Measurements from ENCODE around the gene KREMEN2.
"Not testable (repeated sequence)": the region's sequence is repeated elsewhere in the genome, so short reads cannot be mapped to it uniquely, and the experiment has no call there.

KREMEN2 gene

DNA sequence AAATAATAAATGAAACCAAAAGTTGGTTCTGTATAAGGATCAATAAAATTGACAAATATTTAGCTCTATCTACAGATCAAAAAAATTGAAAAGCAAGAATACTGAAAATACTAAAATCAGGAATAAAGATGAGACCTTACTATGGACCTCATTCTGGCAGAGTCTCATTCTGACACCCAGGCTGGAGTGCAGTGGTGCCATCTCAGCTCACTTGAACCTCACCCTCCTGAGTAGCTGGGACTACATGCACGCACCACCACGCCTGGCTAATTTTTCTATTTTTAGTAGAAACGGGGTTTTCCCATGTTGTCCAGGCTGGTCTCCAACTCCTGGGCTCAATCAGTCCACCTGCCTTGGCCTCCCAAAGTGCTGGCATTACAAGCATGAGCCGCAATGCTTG lies 22.0 kb upstream of the KREMEN2 start:
- no peak for DNase-seq

DNA sequence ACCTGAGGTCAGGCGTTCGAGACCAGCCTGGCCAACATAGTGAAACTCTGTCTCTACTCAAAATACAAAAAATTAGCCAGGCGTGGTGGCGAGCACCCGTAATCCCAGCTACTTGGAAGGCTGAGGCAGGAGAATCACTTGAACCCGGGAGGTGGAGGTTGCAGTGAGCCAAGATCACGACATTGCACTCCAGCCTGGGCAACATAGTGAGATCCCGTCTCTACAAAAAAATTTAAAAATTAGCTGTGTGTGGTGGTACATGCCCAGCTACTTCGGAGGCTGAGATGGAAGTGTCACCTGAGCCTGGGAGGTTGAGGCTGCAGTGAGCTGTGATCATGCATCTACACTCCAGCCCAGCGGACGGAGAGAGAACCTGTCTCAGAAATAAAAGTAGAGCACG lies 20.4 kb upstream of the KREMEN2 start:
- not testable (repeated sequence) for DNase-seq

DNA sequence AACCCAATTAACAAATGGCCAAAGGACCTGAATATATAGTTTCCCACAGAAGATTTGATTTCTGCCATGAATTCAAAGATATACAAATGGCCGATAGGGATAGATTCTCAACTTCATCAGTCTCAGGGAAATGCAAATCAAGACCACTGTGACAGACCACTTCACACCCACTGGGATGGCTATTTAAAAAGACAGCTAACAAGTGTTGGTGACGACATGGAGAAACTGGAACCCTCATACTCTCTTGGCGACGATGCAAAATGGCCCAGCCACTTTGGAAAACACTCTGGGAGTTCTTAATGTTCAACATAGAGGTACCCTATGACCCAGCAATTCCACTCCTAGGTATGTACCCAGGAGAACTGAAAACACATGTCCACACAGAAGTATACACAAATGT lies 17.4 kb upstream of the KREMEN2 start:
- DNase-seq = no peak

DNA sequence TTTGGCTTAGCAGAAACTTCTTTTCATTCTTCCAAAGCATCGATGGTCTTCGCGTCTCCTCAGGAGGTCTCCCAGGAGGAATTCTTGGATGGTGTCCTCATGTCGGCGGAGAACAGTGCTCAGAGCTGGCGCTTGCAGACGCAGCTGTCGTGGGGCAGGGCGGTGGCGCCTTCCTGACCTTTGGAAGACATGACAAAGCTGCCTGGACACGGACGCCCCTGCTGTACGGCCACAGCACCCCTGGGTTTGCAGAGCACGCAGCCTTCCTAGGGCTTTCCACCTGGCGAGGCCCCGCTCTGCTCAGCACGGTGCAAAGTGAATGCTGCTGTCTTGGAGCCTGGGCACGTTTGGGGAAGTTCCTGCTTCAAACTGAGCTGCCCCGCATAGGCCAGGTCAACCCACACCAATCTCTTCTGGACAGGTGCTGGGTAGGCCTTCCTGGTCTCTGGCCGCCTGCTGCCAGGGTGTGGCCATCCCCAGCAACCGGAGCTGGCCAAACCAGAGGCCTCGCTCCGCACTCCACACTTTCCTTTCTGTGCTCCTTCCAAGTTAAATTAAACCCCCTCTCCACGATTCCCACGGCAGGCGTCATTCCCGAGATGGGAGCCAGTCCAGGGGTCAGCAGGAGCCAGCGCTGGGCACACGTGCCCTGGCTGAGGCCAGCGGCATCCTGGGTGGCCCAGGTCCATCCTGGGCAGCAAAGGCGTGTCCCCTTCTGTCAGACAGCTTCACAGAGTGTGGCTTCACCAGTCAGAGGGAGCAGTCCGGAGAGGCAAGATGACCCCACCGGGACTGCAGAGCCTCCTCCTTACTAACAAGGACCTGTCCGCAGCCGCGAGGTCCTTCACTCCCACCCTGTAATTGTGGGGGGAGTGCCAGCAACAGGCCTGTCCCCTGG lies 15.0 kb upstream of the KREMEN2 start:
- DNase-seq = no peak

DNA sequence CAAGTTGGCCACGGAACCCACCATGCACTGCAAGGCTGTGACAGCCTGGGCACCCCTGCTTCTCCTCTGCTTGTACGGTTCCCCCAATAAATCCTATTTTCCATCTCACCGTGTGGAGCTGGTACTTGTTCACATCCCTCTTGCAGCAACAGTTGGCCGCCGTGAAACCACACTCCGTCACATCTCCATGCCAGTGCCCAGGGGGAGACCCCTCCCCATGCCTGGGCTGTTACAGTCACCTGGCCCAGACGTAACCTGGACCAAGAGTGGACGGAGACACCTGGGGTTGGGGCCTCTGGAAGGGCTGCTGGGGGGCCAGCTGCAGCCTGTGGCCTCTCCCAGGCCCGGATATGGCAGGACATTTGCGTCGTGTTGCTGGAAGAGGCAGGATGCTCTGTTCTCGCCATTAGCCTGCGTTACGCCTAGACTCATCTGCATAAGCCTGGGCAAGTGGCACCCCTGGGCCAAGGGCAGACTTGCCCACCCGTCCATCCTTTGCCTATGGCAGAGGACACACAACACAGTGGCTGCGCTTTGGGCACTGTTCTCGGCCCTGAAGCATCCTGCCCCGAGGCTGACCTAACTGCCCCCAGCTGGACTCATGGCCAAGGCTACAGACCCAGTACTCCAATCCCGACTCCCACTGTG lies 14.2 kb upstream of the KREMEN2 start:
- DNase-seq = no peak

DNA sequence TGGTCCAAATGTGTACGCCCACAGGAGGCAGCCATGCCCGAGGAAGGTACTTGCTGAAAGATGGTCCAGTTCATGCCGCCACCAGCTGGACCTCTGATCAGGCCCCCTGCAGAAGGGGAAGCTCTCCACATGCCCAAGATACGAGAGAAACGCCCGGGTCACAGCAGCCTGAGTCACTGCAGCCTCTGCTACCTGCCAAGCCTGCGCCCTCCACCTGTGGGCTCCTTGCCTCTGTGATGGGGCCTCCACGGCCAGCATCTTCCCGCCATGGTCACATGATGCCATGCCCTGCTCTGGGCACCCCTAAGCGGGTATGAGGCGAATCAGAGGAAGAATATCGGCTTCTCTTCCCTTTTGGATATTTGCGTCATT lies 13.7 kb upstream of the KREMEN2 start:
- DNase-seq = no peak

DNA sequence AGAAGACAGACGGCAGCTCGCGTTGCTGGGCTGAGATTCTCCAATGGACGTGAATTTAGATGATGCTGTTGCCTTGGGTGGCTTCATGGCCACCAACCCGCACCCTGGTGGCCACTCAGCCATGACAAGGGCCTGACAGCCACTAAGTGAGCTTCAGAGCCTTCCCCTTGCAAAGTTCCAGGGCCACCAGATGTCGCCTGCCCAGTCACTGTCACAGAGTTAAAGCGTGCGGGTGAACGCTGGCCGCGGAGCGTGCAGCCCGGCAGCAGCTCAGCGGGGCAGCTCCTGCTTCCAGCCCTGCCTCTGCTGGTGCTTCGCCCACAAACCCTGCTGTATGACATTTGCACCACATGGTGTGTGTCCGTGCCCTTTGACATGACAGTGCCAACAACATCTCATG lies 13.3 kb upstream of the KREMEN2 start:
- DNase-seq = no peak

DNA sequence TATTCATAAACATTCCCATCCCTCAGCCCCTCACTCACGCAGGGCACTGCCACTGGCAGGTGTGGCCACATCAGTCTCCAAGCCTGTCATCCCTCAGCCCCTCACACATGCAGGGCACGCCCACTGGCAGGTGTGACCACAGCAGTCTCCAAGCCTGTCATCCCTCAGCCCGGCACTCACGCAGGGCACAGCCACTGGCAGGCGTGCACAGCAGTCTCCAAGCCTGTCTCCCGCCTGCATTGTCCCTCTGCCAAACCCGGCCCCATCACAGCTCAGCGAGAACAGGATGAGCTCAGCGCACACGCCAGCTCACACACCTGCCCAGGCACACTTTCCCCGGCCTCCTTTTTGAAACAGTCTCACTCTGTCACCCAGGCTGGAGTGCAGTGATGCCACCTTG lies 11.4 kb upstream of the KREMEN2 start:
- DNase-seq = no peak

DNA sequence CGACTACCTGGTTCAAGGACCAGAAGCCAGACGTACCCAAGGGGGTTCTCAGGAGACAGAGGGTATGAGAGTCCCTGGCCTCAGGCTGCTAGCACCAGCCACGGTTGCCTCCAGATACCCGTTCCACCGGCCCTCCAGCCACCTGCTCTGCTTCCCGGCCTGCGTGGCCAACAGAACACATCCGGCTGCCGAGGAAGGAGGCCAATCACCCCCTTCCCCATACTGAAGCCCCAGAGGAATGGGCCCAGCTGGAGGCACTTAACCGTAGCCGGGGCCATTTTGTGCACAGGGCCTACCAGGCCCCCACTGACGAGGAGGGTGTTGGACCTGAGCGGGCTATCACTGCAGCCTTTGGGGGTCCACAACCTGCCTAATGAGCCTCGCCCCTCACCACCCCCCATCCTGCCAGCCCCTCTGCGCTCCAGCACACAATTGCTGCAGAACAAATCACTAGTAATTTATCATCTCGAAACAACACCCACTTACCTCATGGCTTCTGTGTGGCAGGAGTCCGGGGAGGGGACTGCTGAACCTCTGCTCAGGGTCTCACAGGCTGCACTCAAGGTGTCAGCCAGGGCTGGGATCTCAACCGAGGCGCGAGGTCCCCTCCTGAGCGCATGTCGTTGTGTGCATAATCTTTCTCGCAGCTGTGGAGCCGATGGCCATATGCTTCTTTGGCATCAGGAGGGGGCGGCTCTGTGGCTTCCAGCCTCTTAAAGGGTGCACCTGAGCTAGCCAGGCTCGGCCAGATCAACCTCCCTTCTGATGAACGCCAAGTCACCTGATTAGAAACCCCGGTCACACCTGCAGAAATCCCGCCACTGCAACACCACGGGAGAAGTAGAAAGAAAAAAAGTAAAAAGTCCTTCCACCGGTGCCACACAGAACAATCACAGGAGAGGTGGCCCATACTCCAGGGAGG lies 10.1 kb upstream of the KREMEN2 start:
- no peak for DNase-seq

DNA sequence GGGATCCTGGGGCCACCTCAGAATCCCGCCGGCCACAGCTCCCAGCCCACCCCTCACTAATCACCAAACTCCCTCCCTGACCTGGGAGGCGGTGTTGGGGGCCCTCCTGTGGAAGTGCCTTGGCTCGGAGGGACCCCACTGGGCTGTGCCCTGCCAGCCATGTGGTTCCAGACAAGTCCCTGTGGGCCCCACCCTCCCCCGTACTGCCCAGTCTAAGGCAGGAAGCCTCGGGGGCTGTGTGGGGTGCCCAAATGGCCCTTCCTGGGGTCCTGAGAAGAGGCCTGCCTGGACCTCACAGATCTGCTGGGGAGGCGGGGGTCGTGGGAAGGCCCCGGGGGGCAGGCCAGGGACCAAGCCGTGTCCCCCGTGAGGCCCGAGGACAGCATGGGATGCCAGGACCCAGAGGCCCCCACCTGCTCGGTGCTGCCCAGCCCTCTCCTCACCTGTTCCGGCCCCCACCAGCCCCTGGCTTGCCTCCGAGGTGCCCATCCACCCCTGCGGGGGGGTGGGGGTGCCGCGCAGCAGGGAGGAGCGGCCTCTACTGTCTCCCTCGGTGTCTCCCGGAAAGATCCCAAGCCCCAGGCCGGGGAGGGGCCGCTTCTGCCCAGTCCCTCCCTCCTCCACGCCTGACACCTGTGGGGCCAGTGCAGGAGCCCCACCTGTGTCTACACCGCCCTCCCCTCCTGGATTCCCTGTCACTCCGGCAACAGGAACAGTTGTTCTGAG lies 9.3 kb upstream of the KREMEN2 start:
- DNase-seq = no peak

DNA sequence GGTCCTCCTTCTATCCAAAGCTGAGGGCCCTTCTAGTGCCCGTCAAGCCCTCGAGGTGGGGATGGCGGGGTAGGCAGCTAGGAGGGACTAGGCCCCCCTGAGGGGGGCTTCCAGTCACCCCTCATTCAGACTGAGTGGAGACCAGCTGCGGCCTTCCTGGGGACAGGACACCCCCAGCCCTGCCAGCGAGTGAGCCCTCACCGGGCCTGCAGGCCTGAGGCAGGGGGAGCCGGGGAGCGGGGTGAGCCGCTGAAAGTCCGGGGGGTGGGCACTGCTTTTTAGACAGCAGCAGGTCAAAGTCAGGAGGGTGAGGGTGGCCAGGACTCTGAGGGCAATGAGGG lies 8.7 kb upstream of the KREMEN2 start:
- DNase-seq = no peak

DNA sequence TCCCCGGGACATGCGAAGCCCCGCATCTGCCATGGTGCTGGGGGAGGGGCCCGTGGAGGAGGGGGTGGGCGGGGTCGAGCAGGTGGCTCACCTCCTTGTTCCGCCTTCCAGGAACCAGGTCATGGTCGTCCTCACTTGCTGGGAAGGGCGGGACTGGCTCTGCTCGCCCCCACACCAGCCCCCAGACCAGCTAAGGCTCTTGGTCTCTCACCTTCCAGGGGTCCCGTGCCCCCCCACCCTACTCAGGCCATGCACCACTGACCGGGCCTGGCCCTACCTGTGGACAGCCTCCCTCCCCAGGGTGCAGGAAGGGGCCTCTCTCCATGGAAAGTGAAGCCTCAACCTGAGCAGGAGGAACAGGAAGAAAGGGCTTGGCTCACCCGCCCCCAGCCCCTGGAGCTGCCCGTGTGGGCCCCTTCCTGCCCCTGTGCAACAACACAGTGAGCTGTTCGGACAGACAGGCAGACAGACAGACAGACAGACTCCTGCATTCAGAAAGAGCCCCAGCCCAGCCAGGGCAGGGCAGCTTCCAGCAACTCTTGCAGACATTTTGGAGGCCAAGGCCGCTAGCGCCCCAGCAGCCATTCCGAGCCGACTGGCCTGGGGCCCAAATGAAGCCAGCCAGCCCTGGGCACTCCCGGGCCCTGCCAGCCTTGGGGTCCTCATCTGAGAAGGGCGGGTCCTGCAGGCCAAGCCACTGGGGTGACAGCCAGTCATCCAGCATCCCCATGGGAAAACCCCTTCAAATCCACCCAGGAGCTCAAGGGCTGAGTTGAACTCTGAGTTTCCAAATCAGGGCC lies 8.1 kb upstream of the KREMEN2 start:
- no peak for DNase-seq

DNA sequence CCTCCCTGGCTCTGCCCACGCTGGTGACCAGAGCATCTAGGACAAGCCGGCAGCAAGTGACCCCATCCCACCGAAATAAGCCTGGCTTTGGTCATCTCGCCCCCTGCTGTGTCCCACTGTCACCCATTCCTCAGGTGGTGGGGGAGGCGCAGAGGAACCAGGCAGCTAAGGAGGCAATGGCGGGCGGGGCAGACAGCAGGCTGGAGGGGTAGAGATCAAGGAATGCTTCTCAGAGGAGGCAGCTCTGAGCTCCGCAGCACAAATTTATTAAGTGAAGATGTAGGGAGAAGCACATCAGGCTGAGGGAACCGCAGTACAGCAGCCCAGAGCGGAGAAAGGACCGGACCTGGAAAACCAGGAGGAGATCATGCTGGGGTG lies 7.5 kb upstream of the KREMEN2 start:
- no peak for DNase-seq

DNA sequence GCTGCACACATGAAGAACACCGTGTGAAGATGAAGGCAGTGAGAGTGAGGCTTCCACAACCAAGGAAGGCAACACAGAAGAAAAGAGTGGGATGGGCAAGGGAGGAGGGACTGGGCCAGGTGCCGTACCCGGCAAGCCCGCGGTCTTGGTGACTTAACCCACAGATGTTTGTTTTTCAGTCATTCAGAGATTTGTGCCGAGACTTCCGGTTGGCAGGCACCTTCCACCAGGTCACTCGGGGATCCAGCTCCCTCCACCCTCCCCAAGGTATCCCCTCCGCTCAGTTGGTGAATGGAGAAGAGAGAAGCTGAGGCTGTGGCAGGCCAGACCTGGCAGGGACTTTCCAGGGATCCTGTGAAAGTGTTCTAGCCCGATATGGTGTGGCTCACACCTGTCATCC lies 4.9 kb upstream of the KREMEN2 start:
- DNase-seq = no peak

DNA sequence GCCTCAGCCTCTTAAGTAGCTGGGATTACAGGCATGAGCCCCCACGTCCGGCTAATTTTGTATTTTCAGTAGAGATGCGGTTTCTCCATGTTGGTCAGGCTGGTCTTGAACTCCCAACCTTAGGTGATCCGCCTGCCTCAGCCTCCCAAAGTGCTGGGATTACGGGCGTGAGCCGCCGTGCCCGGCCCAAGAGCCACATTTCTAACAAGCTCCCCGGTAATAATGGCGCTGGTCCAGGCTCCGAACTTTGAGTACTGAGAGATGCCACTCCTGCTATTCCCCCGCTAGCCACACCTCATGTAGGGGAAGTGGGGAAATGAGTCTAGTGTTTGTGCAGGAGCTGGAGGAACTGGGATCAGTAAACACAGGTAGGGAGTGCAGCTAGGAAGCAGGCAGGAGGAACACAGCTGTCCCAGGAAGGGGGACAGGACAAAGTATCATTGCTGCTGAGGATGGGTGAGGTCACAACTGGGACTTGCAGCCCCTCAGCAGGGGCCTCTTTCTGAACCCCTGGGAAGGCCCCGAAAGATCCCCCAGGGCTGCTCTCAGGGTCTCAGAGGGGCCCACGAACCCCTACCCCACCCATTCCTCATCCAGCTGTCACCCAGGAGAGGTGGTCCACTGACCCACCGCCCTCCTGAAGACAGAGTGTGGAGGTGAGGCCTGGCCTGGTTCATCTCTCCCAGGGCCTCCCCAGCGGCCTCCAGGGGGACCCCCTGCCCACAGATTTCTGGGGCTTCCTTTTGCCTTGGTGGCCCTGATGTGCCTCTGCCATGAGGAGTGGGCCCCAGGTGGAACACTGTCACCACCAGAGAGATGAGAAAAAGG lies 3.7 kb upstream of the KREMEN2 start:
- no peak for DNase-seq

DNA sequence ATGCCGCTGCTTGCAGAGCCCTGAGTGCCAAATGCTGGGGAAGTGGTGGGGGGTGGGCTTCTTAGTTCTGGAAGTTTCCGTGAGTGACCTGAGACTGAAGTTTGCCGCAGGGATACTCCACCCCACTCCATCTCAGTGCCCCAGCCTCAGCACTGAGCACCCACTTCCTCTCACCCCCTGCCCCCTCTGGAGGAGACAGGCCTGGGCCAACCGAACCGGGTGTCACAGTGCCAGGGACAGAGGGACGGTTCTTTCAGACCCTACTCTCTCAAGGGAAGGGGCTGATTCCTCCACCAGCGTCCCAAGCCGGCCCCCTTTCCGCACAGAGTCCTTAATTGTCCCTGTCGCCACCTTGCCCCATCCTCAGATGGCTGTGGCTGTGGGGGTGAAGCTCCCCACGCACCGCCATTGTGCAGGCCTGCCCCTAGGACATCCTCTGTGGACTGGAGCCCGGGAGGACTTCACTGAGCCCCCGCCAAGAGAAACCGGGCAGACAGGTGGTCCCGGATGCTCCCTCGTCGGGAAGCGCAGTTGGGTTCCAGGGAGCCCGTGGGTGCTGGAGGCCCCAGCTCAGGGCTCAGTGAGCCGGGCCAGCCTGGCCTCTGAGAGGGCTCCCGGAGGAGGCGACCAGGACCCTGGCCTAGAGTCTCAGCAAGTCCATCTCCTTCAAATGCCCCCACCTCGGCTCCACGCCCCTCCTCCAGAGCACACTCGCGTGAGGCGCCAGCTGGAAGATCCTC lies 1.6 kb upstream of the KREMEN2 start:
- no peak for DNase-seq

DNA sequence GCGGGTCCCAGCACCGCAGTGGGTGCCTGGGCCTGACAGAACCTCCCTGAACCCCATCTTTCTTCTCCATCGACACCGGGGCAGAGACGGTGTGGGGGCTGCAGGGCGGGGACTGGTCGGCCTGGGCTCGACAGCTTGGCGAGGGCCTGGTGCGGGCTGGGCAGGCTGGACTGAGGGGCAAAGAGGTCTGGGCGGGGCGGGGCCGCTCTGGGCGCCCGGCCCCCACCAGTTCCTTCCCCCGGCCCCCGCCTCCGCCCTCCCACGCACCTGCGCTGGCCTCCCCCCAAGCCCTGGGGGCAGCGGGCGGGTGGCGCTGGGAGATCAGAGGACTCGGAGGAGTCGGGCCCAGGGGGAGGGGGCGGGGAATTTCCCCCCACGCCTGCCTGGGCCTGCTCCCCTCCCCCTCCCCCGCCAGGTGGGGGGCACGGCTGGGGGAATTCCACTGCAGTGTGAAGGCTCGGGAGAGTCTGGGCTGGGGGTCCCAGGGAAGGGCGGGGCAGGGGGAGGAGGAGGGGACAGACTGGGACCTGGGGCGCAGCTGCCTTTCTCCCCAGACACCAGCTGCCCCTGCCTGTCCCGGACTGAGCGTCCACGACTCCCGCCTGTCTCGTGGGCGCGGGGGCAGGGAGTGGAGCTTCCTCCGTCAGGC lies 877 bp upstream of the KREMEN2 start:
- DNase-seq = no peak

DNA sequence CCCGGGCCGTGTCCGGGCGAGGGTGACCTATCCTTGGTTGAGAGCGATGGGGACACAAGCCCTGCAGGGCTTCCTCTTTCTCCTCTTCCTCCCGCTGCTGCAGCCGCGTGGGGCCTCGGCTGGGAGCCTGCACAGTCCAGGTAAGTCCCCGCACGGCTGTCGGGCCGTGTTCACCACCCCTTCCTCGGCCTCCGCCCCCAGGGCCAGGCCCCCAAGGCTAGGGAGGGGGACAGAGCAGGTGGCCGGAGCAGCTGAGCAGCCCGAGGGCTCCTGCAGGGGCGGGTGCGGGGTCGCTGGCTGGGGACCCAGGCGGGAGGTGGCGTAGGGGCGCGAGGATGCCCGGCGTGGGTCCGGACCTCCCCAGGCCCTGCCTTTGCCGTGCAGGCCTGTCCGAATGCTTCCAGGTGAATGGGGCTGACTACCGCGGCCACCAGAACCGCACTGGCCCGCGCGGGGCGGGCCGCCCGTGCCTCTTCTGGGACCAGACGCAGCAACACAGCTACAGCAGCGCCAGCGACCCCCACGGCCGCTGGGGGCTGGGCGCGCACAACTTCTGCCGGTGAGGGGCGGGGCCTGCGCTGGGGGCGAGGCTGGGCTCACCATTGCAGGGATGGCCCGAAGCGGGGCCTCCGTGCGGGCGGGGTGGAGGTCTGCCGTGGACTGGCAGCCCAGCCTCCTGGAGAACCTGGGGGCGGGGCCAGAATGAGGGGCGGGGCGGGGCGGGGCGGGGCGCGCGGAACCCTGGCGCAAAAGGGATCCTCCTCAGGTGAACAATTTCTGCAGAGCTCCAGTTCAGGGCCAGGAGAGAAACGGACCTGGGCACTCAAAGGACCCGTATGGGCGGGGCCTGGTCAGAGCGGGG lies 631 bp downstream of the KREMEN2 start:
- no peak for DNase-seq

All from NCI-H2029 treated with DMSO at 0.1 percent for 48 hours (cell line).